Endothelial cell of umbilical vein (primary cell): ENCODE data around the gene VPS11. TPM values are rescaled to one million over a fixed set of nuclear protein-coding genes. Genes with fewer than 3 reads are reported as not detected.

Experiments used
- BruUV-seq: library from RNA; stranded (reverse); fragments of 400-500 nt; replicated peaks from 2 replicates; lab custom pipeline; 2021; lab: Mats Ljungman, UMichigan
- CTCF ChIA-PET: fragments of 300-600, 350-600 bp; sonication (Branson Sonifier 250); formaldehyde crosslinking; loops from one replicate; lab custom pipeline; 2021; ENCODE audit warnings: antibody characterized with exemption, inconsistent platforms; lab: Charles Lee
- POLR2A ChIA-PET: fragments of 300-600, 350-600 bp; sonication (Branson Sonifier 250); formaldehyde crosslinking; loops from one replicate; lab custom pipeline; 2021; ENCODE audit warnings: antibody characterized with exemption, inconsistent platforms; lab: Charles Lee
- DNase-seq: peaks from one replicate; pipeline ENCODE4 v3.0.0-alpha.2; 2011; ENCODE audit warnings: low read depth, low spot score
- FAIRE-seq: peaks from 2 replicates; lab custom pipeline; 2011; peaks lifted over from hg19 to GRCh38; lab: Jason Lieb, UNC
- H2AFZ ChIP-seq: 2 replicates; pipeline ENCODE4 v1.6.0; 2012; ENCODE audit warnings: low read depth, low read length, control low read depth, inconsistent platforms
- H3K27ac ChIP-seq: 2 replicates; pipeline ENCODE4 v1.5.1; 2011; ENCODE audit warnings: low read depth, mild to moderate bottlenecking, control low read depth, low read length, moderate library complexity; ENCODE audit not compliant: insufficient read depth
- H3K27me3 ChIP-seq, 2 experiments: 2 replicates each; pipeline versions ENCODE4 v1.6.0 to v1.6.1; 2011; ENCODE audit warnings: low read length in 2 of 2, mixed read lengths in 1 of 2; ENCODE audit not compliant: control insufficient read depth in 2 of 2, insufficient read depth in 2 of 2
- H3K36me3 ChIP-seq, 2 experiments: 2 replicates in 1 of 2; 3 replicates in 1 of 2; pipeline ENCODE4 v1.5.1; 2011; ENCODE audit warnings: low read length in 2 of 2, mild to moderate bottlenecking in 1 of 2, moderate library complexity in 1 of 2; ENCODE audit not compliant: control insufficient read depth in 2 of 2, insufficient read depth in 2 of 2; ENCODE audit errors: extremely low read depth in 1 of 2
- H3K4me1 ChIP-seq: 3 replicates; pipeline ENCODE4 v1.5.1; 2011; ENCODE audit warnings: mild to moderate bottlenecking, low read length; ENCODE audit not compliant: control insufficient read depth, insufficient read depth; ENCODE audit errors: extremely low read depth
- H3K4me2 ChIP-seq: 2 replicates; pipeline ENCODE4 v1.6.1; 2011; ENCODE audit warnings: low read length, control low read depth, mixed read lengths; ENCODE audit not compliant: insufficient read depth
- H3K4me3 ChIP-seq, 3 experiments: fragments of 200-600 bp in 1 of 3; sonication (generic), shearing (Covaris generic) in 1 of 3; replicated peaks in 1 of 3; 2 replicates each; pipeline ENCODE4 v1.5.1; 2011 to 2016; ENCODE audit warnings: control low read depth in 3 of 3, low read length in 3 of 3, mild to moderate bottlenecking in 2 of 3, inconsistent platforms in 1 of 3, low read depth in 1 of 3, moderate library complexity in 1 of 3; ENCODE audit not compliant: insufficient read depth in 1 of 3
- H3K79me2 ChIP-seq: 2 replicates; pipeline ENCODE4 v1.6.0; 2012; ENCODE audit warnings: low read length, inconsistent platforms; ENCODE audit not compliant: control insufficient read depth, insufficient read depth
- H3K9ac ChIP-seq: replicated peaks from 2 replicates; pipeline ENCODE3; 2011; ENCODE audit warnings: low read length, control low read depth; ENCODE audit not compliant: insufficient read depth; ENCODE audit errors: extremely low read depth
- H3K9me1 ChIP-seq: replicated peaks from 3 replicates; pipeline ENCODE4 v1.6.0; 2011; ENCODE audit warnings: mild to moderate bottlenecking, low read length; ENCODE audit not compliant: control insufficient read depth, insufficient read depth; ENCODE audit errors: extremely low read depth
- H3K9me3 ChIP-seq: replicated peaks from 2 replicates; pipeline ENCODE4 v1.5.1; 2012; ENCODE audit warnings: low read length, inconsistent platforms; ENCODE audit not compliant: control insufficient read depth, insufficient read depth
- H4K20me1 ChIP-seq: replicated peaks from 2 replicates; pipeline ENCODE3; 2011; ENCODE audit warnings: mild to moderate bottlenecking, low read length; ENCODE audit not compliant: control insufficient read depth, insufficient read depth; ENCODE audit errors: extremely low read depth
- CTCF ChIP-seq, 2 donors: IDR thresholded peaks; 1 replicate in 1 of 2; 2 replicates in 1 of 2; pipeline ENCODE4 v1.5.1; 2011; ENCODE audit warnings: low read length in 2 of 2, mild to moderate bottlenecking in 2 of 2, moderate library complexity in 2 of 2, control low read depth in 1 of 2, inconsistent platforms in 1 of 2, low read depth in 1 of 2; ENCODE audit not compliant: insufficient read depth in 1 of 2; ENCODE audit errors: extremely low read depth in 1 of 2
- EZH2 ChIP-seq: IDR thresholded peaks from 2 replicates; pipeline ENCODE4 v1.6.1; 2012; ENCODE audit warnings: borderline replicate concordance, low read depth, mild to moderate bottlenecking, moderate library complexity, low read length, inconsistent platforms; ENCODE audit not compliant: severe bottlenecking
- JUN ChIP-seq: IDR thresholded peaks from 2 replicates; pipeline ENCODE4 v1.6.1; 2011; ENCODE audit warnings: borderline replicate concordance, low read depth; ENCODE audit not compliant: insufficient read length, insufficient read depth
- MAX ChIP-seq: IDR thresholded peaks from 2 replicates; pipeline ENCODE4 v1.6.1; 2011; ENCODE audit not compliant: insufficient read depth, insufficient read length
- MYC ChIP-seq: IDR thresholded peaks from one replicate; pipeline ENCODE4 v1.6.1; 2011; ENCODE audit warnings: mild to moderate bottlenecking, low read depth, low read length
- POLR2A ChIP-seq: IDR thresholded peaks from 2 replicates; pipeline ENCODE4 v1.6.1; 2012; ENCODE audit warnings: low read depth, mild to moderate bottlenecking, control low read depth, low read length
- POLR2AphosphoS5 ChIP-seq: IDR thresholded peaks from 2 replicates; pipeline ENCODE4 v1.6.1; 2012; ENCODE audit warnings: low read depth, mild to moderate bottlenecking, control low read depth, low read length, moderate library complexity; ENCODE audit not compliant: insufficient read depth
- dilution Hi-C: fragments of 300-500 bp; cut with MboI; formaldehyde crosslinking; loops from one replicate; pipeline ENCODE4 v1.15.0; 2019; ENCODE audit warnings: low sequenced_read_pairs; ENCODE audit not compliant: extremely low pct_ligation_motif_present
- intact Hi-C: fragments of 100-400 bp; cut with micrococcal nuclease; formaldehyde crosslinking; loops from one replicate; pipeline ENCODE4 v1.10.0; 2022
- polyA plus RNA-seq, 4 experiments: library from polyadenylated mRNA; depleted of rRNA in 3 of 4; stranded (reverse) in 3 of 4; unstranded in 1 of 4; fragments of >200 nt; gene quantifications; 2 replicates each; pipeline versions ENCODE4 v1.2.1 to v1.2.3, GENCODE V29; 2011 to 2012; ENCODE audit warnings: missing spikeins in 1 of 4
- total RNA-seq: library from RNA; stranded (reverse); gene quantifications from 2 replicates; pipeline ENCODE4 v1.2.3, GENCODE V29; 2021

VPS11 gene
- total and polyA plus RNA-seq, 2 donors (not counting 3 experiments of a cell fraction or from before 2014, with no cell fraction given) = 26.4 to 31.0 TPM

- no peak overlapping the region for H3K27ac ChIP-seq
- CTCF ChIA-PET = interaction anchor here (1.1 to 1.6 kb wide), 6 partner anchors 10 to 89 kb away, joined by 3 to 8 read pairs (median 4); partner anchors contain the start of gene HINFP
- no peaks in the 10 kb centered on the region for H3K27me3 ChIP-seq
- no peaks in the 10 kb centered on the region for H3K9me3 ChIP-seq
- no peaks in the 10 kb centered on the region for H3K79me2 ChIP-seq
- TF ChIP-seq MAX (no peak), POLR2AphosphoS5 (no peak), CTCF (IDR thresholded peaks at IDR 0.05; ENCODE audit: extremely low read depth in 1 of 2, insufficient read depth in 1 of 2, low read depth in 1 of 2, low read length in 2 of 2) (no peak), MYC (no peak), POLR2A (no peak), JUN (no peak), EZH2 (no peak)
- peak overlapping the region; percentile 83 for H2AFZ ChIP-seq
- FAIRE-seq (no peak), DNase-seq (no peak)
- H3K4me3 ChIP-seq = peak overlapping the region; percentile 46 to 72 (median 63)
- H3K36me3 ChIP-seq = peaks cover 2 to 14% of the 10 kb centered on the region in 2 experiments
- H3K4me2 ChIP-seq = peak overlapping the region; percentile 51
- dilution Hi-C loops = no loop called here
- H3K4me1 ChIP-seq = peaks cover 16% of the 10 kb centered on the region
- H3K9ac ChIP-seq = peak overlapping the region; percentile 39
- POLR2A ChIA-PET = interaction anchor here (1.3 to 1.5 kb wide), 2 partner anchors 13 to 14 kb away, joined by 4 to 10 read pairs; partner anchors contain the start of gene HINFP
- H3K9me1 ChIP-seq = no peaks in the 10 kb centered on the region
- no peaks in the 10 kb centered on the region for H4K20me1 ChIP-seq
- intact Hi-C loops = loop anchor here (1.0 kb wide), 2 partner anchors 12 to 14 kb away; partner anchors contain the start of gene HINFP
- no TSS peak for BruUV-seq
Measured at GRCh38 chr11:119107538-119108145, 40.0 kb downstream of the VPS11 start.
